GM21423 (cell line): ENCODE measurements around the gene SALL2.
"Not testable (repeated sequence)": the region's sequence is repeated elsewhere in the genome, so short reads cannot be mapped to it uniquely, and the experiment has no call there.

ENCODE experiments used
- ATAC-seq: cut with Tn5 transposase; IDR thresholded peaks from one replicate; pipeline ENCODE4 v1.9.1; 2021; ENCODE audit warnings: mild to moderate bottlenecking, moderate library complexity; ENCODE audit not compliant: unreplicated experiment

SALL2 gene

DNA sequence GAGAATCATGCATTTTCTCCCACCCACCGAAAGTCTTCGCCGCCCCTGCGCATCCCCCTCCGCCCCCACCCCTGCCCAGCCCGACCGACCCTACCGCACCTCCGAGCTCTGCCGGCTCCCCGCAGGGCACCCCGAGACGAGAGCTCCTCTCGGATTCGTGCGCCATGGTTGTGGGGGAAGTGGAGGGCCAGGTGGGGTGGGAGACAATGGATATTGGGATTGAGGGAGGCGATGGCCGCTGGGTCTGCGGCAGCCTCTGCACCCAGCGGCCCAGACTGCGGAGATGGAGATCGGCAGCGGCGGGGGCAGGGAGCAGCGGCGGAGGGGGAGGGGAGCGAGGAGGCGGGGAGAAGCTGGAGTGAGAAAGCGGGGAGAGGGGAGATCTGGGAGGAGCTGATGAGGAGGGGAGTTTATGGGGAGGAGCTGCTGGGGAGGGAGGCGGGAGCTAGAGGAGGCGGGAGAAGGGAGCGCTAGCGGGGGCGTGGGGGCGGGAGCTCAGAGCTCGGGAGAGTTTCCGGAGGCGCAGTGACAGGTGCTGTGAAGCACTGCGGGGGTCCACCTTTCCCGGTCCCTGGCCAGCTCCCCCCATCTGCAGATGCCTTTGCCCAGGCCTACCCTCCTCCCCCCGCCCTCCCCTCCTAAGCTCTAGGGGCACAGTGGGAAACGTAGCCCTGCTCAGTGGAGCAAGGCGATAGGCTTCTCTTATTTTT, at the start of gene SALL2:
SALL2 (minus strand) TSS at position 385 of the 710 bp plus-strand sequence; CDS start at position 166, 219 bp downstream.
- no peak for ATAC-seq

DNA sequence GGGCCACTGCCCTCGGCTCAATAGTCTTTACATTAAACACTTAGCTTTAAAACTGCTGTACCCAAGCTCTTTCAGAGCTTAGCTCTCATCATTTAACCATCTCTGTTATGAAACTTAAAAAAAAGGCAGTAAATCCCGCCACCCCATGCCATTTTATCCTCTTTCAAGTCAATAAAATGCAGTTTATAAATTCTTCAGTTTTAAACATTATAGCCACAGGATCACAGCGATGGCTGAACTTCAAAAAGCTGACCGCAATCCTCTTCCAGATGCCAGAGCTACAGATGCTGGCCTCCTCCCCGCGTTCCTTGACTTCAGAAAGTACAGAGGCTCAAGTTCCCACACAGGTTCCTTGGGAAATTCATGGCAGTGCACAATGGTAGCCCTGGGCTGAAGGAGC, 49.5 kb upstream of the SALL2 start:
- no peak for ATAC-seq

DNA sequence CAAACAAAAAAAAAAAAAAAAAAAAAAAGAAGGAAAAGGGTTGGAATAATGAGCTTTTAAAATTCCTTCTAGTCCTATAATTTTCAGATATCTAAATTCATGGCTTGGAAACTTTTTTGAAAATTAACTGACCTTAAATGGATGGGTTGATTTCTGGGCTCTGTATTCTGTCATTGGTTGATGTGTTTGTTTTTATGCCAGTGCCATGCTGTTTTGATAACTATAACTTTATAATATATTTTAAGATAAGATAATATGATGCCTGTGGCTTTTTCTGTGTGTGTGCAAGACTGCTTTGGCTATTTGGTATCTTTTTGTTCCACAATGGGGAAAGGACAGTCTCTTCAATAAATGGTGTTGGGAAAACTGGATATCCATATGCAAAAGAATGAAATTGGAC, 46.5 kb upstream of the SALL2 start:
- ATAC-seq: no peak

DNA sequence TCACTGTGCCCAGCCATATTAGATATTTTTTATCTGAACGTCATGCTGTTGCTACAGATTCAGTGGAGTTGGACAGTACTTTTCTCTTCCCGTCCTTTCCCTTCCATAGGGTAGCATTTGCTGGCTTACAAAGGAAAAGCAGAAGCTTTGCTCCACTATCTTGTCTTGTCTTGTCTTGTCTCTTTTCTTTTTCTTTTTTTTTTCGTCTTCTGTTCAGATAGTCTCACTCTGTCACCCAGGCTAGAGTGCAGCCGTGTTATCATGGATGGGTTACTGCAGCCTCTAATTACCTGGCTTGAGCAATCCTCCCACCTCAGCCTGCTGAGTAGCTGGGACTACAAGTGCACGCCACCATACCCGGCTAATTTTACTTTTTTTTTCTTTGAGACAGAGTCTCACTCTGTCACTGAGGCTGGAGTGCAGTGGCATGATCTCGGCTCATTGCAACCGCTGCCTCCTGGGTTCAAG, 32.6 kb upstream of the SALL2 start:
- ATAC-seq: no peak

DNA sequence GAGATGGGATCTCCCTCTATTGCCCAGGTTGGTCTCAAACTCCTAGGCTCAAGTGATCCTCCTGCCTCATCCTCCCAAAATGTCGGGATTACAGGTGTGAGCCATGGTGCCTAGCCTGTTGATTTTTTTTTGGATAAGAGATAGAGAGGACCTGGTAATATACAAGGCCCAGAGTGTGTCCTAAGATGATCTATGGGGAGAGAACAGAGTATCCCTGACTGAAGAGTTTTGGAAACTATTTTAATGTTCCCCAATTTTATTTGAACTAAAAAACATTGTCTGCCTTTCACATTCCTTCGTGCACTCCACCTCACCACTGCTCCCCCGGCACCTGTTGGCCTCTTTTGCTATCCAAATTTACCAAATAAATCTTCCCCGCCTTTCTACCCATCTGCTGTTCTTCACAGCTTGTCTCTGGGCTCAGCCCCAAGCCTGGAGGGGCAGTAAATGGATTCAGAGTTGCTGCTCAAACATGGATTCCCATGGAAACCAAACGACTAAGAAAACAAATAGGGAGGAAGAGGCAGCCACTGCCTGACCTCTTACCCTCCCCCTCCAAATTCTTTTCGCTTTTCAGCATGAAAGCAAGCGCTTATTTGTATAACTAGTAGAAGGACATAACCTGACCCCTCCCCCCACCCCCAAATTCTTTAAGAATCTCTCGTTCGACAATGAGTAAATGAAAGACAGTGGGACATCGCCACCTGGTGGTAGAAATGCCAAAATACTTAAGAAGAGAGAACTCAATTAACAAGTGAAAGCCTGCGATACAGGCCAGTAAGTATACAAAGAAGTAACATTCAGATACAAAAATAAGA, 31.1 kb upstream of the SALL2 start:
- no peak for ATAC-seq

DNA sequence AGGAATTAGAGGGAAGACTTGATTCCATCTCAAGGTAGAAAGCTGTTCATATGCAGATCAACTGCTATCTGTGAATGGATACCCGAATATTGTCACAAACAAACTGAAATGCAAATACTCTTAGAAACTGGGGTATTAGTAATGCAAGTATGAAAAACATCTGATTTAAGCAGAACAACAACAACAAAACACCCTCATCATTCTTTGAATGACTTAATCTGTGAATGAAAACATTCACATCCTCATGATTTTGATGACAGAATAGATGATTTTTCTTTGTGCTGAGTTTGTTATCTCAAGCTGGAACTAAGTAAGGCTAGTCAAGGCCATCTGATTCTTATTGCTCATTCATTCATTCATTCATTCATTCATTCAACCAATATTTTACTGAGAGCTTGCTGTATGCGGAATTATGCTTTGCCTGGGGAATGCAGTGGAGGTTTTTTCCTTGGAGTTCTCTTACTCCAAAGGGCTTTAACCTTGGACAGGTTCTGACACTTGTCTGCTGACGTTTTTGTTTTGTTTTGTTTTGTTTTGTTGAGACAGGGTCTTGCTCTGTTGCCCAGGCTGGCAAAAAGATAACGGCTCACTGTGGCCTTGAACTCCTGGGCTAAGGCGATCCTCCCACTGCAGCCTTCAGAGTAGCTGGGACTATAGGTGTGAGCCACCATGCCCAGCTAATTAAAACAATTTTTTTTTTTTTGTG, 30.4 kb upstream of the SALL2 start:
- no peak for ATAC-seq

DNA sequence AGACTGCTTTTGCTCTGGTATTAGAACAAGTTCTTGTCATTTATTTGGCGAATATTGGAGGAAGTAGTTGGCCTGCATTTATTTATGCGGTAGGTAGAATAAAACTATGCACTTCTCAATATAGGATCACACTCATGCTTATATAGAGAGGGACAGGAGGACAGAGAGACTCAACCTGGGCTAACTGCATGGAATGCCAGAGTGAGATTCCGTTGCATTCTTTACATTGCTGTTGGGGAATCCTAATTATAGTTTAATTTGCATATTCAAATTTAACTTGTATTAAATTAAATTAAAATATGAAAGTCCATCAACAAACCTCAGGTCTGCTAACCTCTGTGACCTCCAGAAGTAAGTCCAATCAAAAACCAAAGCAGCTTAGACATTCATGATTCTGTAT, 27.1 kb upstream of the SALL2 start:
- no peak for ATAC-seq

DNA sequence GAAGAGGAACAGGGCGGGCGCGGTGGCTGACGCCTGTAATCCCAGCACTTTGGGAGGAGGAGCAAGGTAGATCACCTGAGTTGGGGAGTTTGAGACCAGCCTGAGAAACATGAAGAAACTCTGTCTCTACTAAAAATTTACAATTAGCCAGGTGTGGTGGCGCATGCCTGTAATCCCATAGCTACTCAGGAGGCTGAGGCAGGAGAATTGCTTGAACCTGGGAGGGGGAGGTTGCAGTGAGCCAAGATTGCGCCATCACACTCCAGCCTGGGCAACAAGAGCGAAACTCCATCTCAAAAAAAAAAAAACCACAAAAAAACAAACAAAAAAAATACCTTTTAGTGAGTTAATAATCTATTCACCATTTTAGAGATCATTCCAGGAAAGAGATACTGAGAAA, 18.4 kb upstream of the SALL2 start:
- ATAC-seq: not testable (repeated sequence)

DNA sequence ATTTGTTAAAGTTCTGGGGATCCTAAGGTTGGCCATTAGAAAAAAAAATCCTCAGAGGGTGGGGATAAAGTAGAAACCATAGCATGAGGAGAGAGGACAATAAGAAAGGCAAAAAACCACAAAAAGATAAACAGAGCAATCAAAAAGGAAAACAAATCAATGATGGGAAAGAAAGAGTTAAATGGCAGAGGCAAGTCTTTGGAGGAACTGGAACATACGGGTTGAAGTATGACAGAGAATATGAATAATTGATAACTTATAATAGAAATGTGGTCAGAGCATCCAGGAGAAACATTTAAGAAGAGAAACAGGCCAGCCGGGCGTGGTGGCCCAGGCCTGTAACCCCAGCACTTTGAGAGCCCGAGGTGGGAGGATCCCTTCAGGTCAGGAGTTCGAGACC, 17.8 kb upstream of the SALL2 start:
- ATAC-seq: no peak

DNA sequence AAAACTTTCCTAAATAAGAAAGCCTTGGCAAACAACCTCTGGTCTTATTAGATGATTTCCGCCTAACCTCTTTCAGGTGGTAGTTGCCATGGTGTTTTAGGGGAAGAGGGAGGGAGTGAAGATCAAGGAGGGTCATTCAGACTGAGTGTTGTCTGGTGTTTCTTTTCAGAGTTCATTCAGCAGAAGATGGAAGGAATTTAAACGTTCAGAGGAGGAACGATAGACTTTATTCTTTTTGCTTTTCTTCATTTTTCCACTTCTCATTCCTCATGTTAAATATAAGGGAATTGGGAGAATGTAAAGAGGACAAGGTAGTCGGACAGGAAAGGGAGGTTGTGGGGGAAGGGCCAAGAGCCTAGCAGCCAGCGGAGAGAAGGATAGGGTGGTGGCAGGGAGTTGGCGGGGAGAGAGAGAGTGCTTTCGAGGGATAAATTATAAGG, 17.4 kb upstream of the SALL2 start:
- no peak for ATAC-seq

DNA sequence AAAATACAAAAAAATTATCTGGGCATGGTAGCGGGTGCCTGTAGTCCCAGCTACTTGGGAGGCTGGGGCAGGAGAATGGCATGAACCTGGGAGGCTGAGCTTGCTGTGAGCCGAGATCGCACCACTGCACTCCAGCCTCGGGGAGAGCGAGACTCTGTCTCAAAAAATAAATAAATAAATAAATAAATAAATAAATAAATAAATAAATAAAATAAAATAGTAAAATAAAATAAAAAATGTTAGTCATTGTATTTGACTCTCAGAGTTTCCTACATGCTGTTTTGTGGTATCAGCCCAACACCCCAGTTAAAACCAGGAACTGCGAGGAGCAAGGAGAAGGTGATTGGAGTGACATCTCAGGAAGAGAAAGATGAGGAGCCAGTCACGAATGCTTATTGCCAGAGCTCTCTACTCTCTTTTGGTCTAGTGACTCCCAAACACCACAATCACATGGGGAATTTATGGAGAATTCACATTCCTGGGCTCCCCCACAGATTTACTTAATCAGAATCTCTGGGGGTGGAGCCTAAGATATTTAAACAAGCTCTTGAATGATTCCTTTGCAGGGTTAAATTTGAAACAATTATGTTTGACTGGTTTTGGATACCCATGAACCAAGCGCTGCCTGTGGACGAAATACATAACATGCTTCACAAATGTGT, 15.4 kb upstream of the SALL2 start:
- ATAC-seq: no peak

DNA sequence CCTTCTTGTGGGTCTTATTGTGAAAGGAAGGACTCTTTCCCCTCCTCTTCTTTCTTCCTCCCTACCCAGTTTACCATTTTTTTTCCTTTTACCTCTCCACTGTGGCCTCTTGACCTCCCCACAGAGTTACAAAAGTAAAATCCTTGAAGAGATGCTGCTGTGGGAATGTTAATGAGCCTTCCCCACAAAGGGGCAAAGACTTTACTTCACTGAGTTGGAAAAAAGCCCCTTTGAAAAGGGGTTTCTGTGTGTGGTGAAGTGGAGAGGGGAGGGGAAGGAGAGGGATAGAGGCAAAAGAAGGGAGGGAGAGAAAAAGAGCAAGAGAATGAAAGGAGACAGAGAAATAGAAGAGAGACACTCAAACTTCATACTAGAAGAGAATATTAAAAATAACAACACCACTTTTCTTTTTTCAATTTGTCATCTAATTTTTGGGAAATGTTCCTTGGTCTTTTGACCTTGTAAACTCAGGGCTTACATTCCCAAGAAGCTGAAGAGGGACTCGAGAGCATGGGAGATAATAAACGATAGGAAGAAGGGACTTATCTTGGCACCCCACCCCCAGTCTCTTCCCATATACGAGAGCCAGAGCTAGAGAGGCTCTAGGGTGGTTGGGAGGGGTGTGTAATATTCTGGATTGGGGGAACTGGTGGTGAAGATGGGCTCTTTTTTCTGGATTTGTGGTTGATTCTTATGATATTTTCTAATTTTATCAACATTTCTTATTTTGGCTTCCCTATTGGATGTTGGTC, 13.2 kb upstream of the SALL2 start:
- no peak for ATAC-seq

DNA sequence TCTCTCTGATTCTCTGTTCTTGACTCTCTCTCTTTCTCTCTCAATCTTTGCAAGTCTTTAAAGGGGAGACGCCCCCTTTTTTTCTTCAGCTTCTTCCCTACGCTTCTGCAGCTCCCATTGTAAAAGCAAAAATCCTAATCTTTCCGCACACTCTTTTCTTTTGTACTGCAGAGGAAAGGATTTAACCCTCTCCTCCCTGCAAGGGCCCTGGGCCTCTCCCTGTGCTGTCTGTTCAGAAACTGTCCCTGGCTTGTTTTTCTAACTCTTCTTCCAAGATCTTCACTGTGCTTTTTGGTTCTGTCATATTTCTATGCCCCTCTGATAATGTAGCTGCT, 10.9 kb upstream of the SALL2 start:
- no peak for ATAC-seq

DNA sequence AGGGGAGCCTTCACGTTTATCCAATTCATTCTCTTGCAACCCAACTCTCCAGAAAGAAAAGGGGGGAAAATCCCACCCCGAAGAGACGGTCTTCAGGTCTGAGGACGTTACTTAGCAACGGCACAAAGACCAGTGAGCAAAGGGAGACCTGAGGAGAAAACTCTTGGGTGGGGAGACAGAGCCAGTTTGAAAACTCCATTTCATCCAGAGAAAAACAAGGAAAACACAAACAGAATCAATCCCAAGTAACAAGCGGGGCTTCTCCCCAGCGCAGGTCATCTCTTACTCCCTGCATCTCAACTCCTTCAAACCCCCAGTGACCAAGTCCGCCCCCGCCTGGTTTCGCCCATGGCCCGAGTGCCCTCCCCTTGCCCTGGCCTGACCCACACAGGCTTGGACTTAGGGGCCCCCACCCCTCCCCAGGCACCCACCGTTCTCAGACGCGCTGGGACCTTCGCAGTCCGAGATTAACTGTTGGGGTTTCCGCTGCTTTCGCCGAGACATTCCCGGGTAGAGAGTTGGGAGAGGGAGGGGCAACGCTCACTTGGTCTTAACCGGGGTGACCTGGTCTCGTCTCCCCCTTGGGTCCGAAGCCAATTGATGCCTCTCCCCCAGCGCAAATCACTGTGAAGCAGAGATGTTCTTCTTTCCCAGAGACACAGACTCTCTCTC, 10.4 kb upstream of the SALL2 start:
- ATAC-seq: no peak

DNA sequence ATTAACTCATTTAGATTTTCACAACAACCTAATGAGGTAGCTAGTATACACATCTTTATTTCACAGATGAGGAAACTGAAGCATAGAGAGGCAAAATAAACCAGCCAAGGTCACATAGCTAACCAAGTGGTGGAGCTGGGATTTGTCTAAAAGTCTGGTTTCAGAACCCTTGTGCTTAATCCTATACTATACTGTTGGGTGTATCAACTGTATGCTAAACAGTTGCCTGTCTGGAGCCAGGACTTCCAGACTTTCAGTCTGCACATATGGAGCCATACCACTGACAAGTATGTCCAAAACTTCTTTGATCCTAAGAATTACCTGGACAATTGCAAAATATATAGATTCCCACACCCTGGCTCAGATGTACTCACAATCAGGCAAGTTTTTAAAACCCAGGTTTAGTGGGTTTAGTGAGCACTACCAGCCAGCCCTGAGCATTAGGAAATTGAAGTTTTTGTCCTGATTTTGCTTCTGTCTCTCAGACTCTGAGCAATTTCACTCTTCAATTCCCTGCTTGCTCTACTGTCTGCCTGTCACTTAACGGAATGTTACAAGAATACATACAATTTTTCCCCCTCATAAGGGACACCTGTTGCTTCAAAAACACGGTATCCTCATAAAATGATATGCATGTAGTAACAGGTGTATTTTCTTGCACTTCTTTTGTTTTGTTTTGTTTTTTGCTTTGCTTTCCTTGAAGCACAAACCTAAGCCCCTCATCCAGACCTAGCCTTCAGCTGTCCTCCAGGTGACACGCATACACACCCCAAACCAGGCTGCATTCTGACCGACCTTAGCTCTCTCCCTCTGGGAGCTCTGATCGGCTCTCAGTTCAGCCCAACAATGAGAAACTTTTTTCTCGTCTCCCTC, 9.6 kb upstream of the SALL2 start:
- ATAC-seq: no peak

DNA sequence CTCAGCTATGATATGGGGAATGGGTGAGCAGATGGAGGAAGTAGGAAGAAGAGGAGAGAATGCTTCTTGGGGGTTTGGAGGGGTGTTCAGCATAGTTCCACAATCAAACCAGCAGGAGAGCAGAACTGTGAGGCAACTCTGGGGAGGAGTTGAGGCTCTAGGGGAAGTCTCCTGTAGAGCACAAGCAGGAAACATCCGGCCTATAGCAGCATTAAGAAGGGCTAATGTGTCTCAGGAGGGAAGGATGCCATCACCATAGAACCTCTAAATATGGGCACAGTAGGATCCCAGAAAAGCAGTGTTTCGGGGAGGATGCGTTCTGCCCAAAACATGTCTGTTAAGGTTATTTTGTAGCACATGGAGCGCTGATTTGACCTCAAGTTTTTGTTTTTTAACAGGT, 8.4 kb upstream of the SALL2 start:
- ATAC-seq: no peak

DNA sequence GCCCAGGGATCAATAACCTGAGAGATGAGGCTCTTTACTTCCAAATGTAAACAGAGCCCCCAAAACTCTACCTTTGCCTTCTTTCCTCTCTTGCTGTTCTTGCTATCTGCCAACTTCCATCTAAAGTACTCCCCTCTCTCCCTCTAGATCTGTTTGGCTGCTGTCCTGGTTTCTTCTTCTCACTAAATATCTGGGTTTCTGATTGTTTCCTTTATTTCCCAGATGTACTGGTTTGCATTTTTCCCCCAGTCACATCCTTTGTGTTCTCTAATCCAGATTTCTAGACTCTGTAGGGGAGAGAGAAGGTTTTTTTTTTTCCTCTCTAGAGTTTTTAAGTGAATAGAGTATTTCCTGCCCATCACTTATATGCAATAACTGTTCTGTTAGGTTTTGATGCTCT, 7.1 kb upstream of the SALL2 start:
- no peak for ATAC-seq

DNA sequence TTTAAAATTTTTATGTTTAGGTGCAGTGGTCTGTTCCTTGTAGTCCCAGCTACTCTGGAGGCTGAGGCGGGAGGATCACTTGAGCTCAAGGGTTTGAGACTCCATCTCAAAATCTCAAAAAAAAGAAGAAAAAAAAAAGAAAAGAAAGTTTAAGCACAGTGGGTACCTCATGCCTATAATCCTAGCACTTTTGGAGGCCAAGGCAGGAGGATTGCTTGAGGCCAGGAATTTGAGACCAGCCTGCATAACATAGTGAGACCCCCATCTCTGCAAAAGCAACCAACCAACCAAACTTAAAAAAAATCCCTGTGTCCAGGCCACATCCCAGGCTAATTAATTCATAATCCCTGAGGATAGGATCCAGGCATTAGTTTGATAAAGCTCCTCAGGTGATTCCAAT, 3.4 kb upstream of the SALL2 start:
- ATAC-seq: no peak
